Muscle layer of colon (tissue), 2 donors: ENCODE measurements around the gene CCDC78.

Source experiments
- H3K27ac ChIP-seq: one replicate; pipeline ENCODE4 v1.7.0; 2013; ENCODE audit warnings: low read depth, mild to moderate bottlenecking, low read length, moderate library complexity
- H3K27me3 ChIP-seq, 2 donors: one replicate each; pipeline ENCODE4 v1.7.0; 2013; ENCODE audit warnings: low read length in 2 of 2, mild to moderate bottlenecking in 2 of 2; ENCODE audit not compliant: insufficient read depth in 2 of 2, control insufficient read depth in 1 of 2
- H3K36me3 ChIP-seq: one replicate; pipeline ENCODE4 v1.7.0; 2013; ENCODE audit warnings: mild to moderate bottlenecking, low read length; ENCODE audit not compliant: insufficient read depth
- H3K4me1 ChIP-seq: one replicate; pipeline ENCODE4 v1.7.0; 2013; ENCODE audit warnings: mild to moderate bottlenecking, low read length; ENCODE audit not compliant: insufficient read depth
- H3K4me3 ChIP-seq, 2 donors: one replicate each; pipeline ENCODE4 v1.7.0; 2013; ENCODE audit warnings: low read length in 2 of 2, low read depth in 1 of 2, mild to moderate bottlenecking in 1 of 2, moderate library complexity in 1 of 2
- H3K9ac ChIP-seq: one replicate; pipeline ENCODE4 v1.7.0; 2013; ENCODE audit warnings: low read length
- H3K9me3 ChIP-seq: one replicate; pipeline ENCODE4 v1.7.0; 2013; ENCODE audit warnings: mild to moderate bottlenecking, low read length
- donor health status: abdominal sarcoma.
- donor health status: Adenocarcinoma of cecum.

The CCDC78 gene

GRCh38 chr16:726438-727290 lies at the start of gene CCDC78, which contains the start of gene HAGHL:
Gene CCDC78 (minus strand): TSS chr16:726443. CDS start chr16:726367, 76 bp downstream.
Gene HAGHL (plus strand): TSS chr16:727106. CDS start chr16:727510, 404 bp downstream.
- Histone ChIP-seq H3K27ac (no peak within 1 kb of the TSS), H3K36me3 (no peaks in the 10 kb centered on the region), H3K4me3 (peak within 1 kb of the TSS; percentile 23 to 47), H3K9ac (no peak within 1 kb of the TSS), H3K4me1 (peaks cover 15% of the 10 kb centered on the region), H3K9me3 (no peaks in the 10 kb centered on the region), H3K27me3 (peaks cover 16 to 48% of the 10 kb centered on the region in 2 donors)

DNA sequence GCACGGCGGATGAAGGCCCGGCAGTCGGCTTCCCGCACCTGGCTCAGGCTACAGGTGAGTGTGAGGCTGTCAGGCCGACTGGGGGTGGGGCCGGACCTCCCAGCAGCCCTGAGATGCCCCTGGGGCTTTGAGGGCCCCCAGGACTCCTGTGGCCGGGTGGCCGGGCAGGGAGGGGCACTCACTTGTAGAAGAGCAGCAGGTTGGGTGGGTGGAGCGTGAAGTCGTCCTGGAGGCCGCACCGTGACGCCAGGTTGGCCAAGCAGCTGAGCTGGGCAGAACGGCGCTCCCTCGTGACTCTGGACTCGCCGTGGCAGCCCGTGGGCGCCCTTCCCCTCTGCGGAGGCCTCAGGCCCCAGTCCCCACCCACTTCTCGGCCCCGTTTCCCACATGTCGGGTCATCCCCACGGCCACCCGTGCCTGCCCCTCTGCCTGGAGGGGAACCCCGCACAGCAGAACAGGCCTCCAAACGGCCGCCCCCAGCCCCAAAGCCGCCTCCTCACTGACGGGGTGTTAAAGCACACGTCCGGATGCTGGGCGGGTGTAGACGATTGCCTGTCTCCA lies 49.1 kb upstream of the CCDC78 start:
- H3K36me3 ChIP-seq, result no peaks in the 10 kb centered on the region
- H3K27me3 ChIP-seq, result peaks cover 0 to 41% of the 10 kb centered on the region in 2 donors
- H3K9ac ChIP-seq, result no peak overlapping the region
- H3K9me3 ChIP-seq, result no peaks in the 10 kb centered on the region
- H3K4me1 ChIP-seq, result no peaks in the 10 kb centered on the region
- H3K27ac ChIP-seq, result no peak overlapping the region
- H3K4me3 ChIP-seq, result no peak overlapping the region

GRCh38 chr16:774086-775001 lies 48.1 kb upstream of the CCDC78 start:
- Histone ChIP-seq H3K36me3 (no peaks in the 10 kb centered on the region), H3K4me3 (no peak overlapping the region), H3K27me3 (peaks cover 0 to 38% of the 10 kb centered on the region in 2 donors), H3K27ac (no peak overlapping the region), H3K9ac (no peak overlapping the region), H3K4me1 (no peaks in the 10 kb centered on the region), H3K9me3 (no peaks in the 10 kb centered on the region)

- no peak overlapping the region for H3K27ac ChIP-seq
- no peak overlapping the region for H3K9ac ChIP-seq
- no peak overlapping the region for H3K4me3 ChIP-seq
- H3K4me1 ChIP-seq, result no peaks in the 10 kb centered on the region
- no peaks in the 10 kb centered on the region for H3K9me3 ChIP-seq
- H3K36me3 ChIP-seq, result no peaks in the 10 kb centered on the region
- peaks cover 0 to 31% of the 10 kb centered on the region in 2 donors for H3K27me3 ChIP-seq
Observed at GRCh38 chr16:772959-773358, 46.7 kb upstream of the CCDC78 start.

DNA sequence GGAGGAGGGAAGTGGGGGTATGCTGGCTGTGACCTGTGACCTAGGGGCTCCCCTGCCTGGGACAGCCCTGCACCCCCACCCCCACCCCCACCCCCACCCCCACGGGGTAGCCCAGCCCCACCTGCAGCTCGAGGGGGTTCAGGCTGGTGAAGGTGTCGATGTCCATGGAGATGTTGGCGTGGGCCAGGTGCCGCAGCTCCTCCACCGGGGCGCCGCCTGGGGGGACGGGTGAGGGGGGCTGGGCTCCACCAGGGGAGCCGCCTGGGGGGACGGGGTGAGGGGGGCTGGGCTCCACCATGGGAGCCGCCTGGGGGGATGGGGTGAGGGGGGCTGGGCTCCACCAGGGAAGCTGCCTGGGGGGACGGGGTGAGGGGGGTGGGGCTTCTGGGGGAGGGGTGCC lies 44.2 kb upstream of the CCDC78 start:
- peaks cover 0 to 23% of the 10 kb centered on the region in 2 donors for H3K27me3 ChIP-seq
- no peaks in the 10 kb centered on the region for H3K4me1 ChIP-seq

DNA sequence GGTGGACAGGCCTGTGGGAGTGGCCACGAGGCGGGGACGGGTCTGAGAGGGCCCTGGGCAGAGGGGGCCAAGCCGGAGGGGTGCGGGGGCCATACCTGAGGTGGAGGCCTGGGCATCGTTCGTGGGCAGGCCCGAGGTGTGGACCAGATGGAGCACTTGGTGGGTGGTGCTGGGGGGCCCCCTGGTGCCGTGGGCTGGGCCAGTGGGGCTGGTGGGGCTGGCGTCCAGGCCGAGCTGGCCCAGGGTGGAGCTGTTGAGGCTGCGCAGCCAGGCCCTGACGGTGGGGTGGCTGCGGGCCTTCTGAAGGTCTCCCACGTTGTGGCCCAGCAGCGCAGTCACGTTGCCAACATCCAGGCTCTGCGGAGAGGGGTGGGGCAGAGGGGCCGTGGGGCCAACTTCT lies 43.7 kb upstream of the CCDC78 start:
- Histone ChIP-seq H3K9ac (no peak overlapping the region), H3K4me3 (no peak overlapping the region), H3K9me3 (no peaks in the 10 kb centered on the region), H3K27me3 (peaks cover 0 to 18% of the 10 kb centered on the region in 2 donors), H3K4me1 (no peaks in the 10 kb centered on the region), H3K27ac (no peak overlapping the region), H3K36me3 (no peaks in the 10 kb centered on the region)

More for the DNA sequence above, 44.2 kb upstream of the CCDC78 start:
- Histone ChIP-seq H3K4me3 (no peak overlapping the region), H3K9me3 (no peaks in the 10 kb centered on the region), H3K36me3 (no peaks in the 10 kb centered on the region), H3K9ac (no peak overlapping the region), H3K27ac (no peak overlapping the region)

- H3K9me3 ChIP-seq, result no peaks in the 10 kb centered on the region
- H3K27me3 ChIP-seq, result peaks cover 0 to 12% of the 10 kb centered on the region in 2 donors
- H3K27ac ChIP-seq, result no peak overlapping the region
- no peaks in the 10 kb centered on the region for H3K4me1 ChIP-seq
- no peaks in the 10 kb centered on the region for H3K36me3 ChIP-seq
- no peak overlapping the region for H3K4me3 ChIP-seq
- H3K9ac ChIP-seq, result no peak overlapping the region
Observed at GRCh38 chr16:769184-769784, 43.0 kb upstream of the CCDC78 start.

- no peaks in the 10 kb centered on the region for H3K36me3 ChIP-seq
- no peak overlapping the region for H3K9ac ChIP-seq
- no peak overlapping the region for H3K4me3 ChIP-seq
- H3K27me3 ChIP-seq, result peaks cover 0 to 9% of the 10 kb centered on the region in 2 donors
- no peaks in the 10 kb centered on the region for H3K4me1 ChIP-seq
- no peak overlapping the region for H3K27ac ChIP-seq
- no peaks in the 10 kb centered on the region for H3K9me3 ChIP-seq
Observed at GRCh38 chr16:768428-768827, 42.2 kb upstream of the CCDC78 start.

DNA sequence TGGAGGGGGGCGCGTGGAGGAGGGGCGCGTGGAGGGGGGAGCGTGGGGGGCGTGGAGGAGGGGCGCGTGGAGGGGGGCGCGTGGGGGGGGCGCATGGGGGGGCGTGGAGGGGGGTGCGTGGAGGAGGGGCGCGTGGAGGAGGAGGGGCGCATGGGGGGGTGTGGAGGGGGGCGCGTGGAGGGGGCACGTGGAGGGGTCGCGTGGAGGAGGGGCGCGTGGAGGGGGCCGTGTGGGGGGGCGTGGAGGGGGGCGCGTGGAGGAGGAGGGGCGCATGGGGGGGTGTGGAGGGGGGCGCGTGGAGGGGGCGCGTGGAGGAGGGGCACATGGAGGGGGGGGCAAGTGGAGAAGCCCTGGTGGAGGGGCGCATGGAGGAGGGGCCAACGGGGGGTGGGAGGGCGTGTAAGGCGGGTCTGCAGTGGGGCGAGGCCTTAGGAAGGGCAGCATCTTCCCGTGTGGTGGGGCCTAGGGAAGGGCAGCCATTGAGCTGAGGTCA lies 41.5 kb upstream of the CCDC78 start:
- no peak overlapping the region for H3K9ac ChIP-seq
- H3K27ac ChIP-seq, result no peak overlapping the region
- H3K9me3 ChIP-seq, result no peaks in the 10 kb centered on the region
- H3K4me1 ChIP-seq, result no peaks in the 10 kb centered on the region
- no peaks in the 10 kb centered on the region for H3K36me3 ChIP-seq
- peaks cover 0 to 9% of the 10 kb centered on the region in 2 donors for H3K27me3 ChIP-seq
- H3K4me3 ChIP-seq, result no peak overlapping the region

DNA sequence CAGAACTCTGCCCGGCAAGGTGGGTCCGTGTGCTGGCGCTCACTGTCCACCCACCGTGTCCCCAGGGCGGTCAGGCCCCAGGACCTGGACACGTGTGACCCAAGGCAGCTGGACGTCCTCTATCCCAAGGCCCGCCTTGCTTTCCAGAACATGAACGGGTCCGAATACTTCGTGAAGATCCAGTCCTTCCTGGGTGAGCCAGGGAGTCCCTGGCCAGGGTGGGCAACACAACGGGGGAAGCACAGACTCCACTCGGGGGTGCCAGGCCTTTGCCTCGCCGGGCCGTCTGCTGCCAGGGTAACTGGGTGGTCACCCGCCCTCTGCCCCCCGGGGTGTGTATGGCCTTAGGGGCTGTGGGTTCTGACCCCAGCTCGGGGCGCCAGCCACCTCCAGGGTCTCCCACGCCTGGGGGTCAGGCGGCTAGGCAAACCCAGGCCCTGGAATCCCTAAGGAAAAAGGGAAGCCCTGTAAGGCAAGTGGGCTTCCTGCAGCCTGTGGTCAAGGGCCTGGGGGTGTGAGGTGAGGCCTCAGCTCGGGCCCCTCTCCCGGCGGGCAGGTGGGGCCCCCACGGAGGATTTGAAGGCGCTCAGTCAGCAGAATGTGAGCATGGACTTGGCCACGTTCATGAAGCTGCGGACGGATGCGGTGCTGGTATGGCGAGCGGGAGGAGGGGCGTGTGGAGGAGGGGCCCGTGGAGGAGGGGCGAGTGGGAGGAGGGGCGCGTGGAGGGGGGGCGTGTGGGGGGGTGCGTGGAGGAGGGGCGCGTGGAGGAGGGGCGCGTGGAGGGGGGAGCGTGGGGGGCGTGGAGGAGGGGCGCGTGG lies 40.8 kb upstream of the CCDC78 start:
- H3K27me3 ChIP-seq, result peaks cover 0 to 16% of the 10 kb centered on the region in 2 donors
- no peak overlapping the region for H3K9ac ChIP-seq
- no peaks in the 10 kb centered on the region for H3K36me3 ChIP-seq
- no peak overlapping the region for H3K27ac ChIP-seq
- no peak overlapping the region for H3K4me3 ChIP-seq
- H3K9me3 ChIP-seq, result no peaks in the 10 kb centered on the region
- H3K4me1 ChIP-seq, result no peaks in the 10 kb centered on the region
